Neural cell (in vitro differentiated cells): ENCODE data around the gene MSLN. TPM values are rescaled to one million over a fixed set of nuclear protein-coding genes. Genes with fewer than 3 reads are reported as not detected.

Source experiments
- H2AFZ ChIP-seq: fragments of 200-600, 300-800 bp; sonication (generic), shearing (Covaris generic); 2 replicates; pipeline ENCODE4 v1.6.0; 2014; ENCODE audit warnings: low read depth, mild to moderate bottlenecking, antibody characterized with exemption, low read length, moderate library complexity
- H3F3A ChIP-seq: fragments of 200-600 bp; shearing (Covaris generic); 2 replicates; pipeline ENCODE4 v1.6.1; 2016; ENCODE audit warnings: mild to moderate bottlenecking, moderate library complexity, mixed read lengths, antibody characterized with exemption, low read length; ENCODE audit not compliant: insufficient read depth, poor library complexity, severe bottlenecking
- H3K27ac ChIP-seq: fragments of 200-600, 300-800 bp; sonication (generic), shearing (Covaris generic); 2 replicates; pipeline ENCODE4 v1.5.1; 2014; ENCODE audit warnings: mild to moderate bottlenecking, low read length, moderate library complexity
- H3K27me3 ChIP-seq: fragments of 300-800, 200-600 bp; sonication (generic), shearing (Covaris generic); 2 replicates; pipeline ENCODE4 v1.6.0; 2014; ENCODE audit warnings: mild to moderate bottlenecking, low read depth, low read length, moderate library complexity; ENCODE audit not compliant: insufficient read depth
- H3K36me3 ChIP-seq: fragments of 300-800, 200-600 bp; sonication (generic), shearing (Covaris generic); 2 replicates; pipeline ENCODE4 v1.5.1; 2014; ENCODE audit warnings: mild to moderate bottlenecking, antibody characterized with exemption, low read length, moderate library complexity; ENCODE audit not compliant: insufficient read depth
- H3K4me2 ChIP-seq: fragments of 300-800, 200-600 bp; sonication (generic), shearing (Covaris generic); 2 replicates; pipeline ENCODE4 v1.6.0; 2014; ENCODE audit warnings: mild to moderate bottlenecking, low read length
- H3K4me3 ChIP-seq: fragments of 300-800, 200-600 bp; sonication (generic), shearing (Covaris generic); 2 replicates; pipeline ENCODE4 v1.5.1; 2014; ENCODE audit warnings: mild to moderate bottlenecking, low read length, moderate library complexity
- H3K79me2 ChIP-seq: fragments of 200-600 bp; shearing (Covaris generic); replicated peaks from 2 replicates; pipeline ENCODE4 v1.6.0; 2014; ENCODE audit warnings: mild to moderate bottlenecking, low read length, moderate library complexity; ENCODE audit not compliant: insufficient read depth
- H3K9ac ChIP-seq: fragments of 300-800, 200-600 bp; sonication (generic), shearing (Covaris generic); 2 replicates; pipeline ENCODE4 v1.6.1; 2016; ENCODE audit warnings: mild to moderate bottlenecking, low read length, mixed read lengths
- H3K9me2 ChIP-seq: fragments of 200-600 bp; shearing (Covaris generic); 2 replicates; pipeline ENCODE4 v1.6.1; 2016; ENCODE audit warnings: mild to moderate bottlenecking, low read length, mixed read lengths; ENCODE audit not compliant: insufficient read depth
- H3K9me3 ChIP-seq: fragments of 200-600, 300-800 bp; sonication (generic), shearing (Covaris generic); 2 replicates; pipeline ENCODE4 v1.6.1; 2016; ENCODE audit warnings: mild to moderate bottlenecking, mixed run types, low read length, moderate library complexity, mixed read lengths
- H4K20me1 ChIP-seq: fragments of 200-600 bp; shearing (Covaris generic); 2 replicates; pipeline ENCODE4 v1.6.1; 2016; ENCODE audit warnings: mild to moderate bottlenecking, mixed run types; ENCODE audit not compliant: insufficient read depth
- EP300 ChIP-seq: fragments of 450-650 bp; conservative IDR thresholded peaks from 2 replicates; pipeline ENCODE4 v1.6.1; 2014; ENCODE audit warnings: antibody characterized with exemption, mild to moderate bottlenecking, moderate library complexity; ENCODE audit not compliant: poor library complexity, severe bottlenecking
- EZH2 ChIP-seq: fragments of 200-600, 300-800 bp; shearing (Covaris generic), sonication (generic); IDR thresholded peaks from 2 replicates; pipeline ENCODE4 v1.6.1; 2014; ENCODE audit warnings: antibody characterized with exemption, low read length, borderline replicate concordance, mild to moderate bottlenecking; ENCODE audit not compliant: insufficient read depth, poor library complexity, severe bottlenecking
- MXI1 ChIP-seq: fragments of 450-650 bp; conservative IDR thresholded peaks from 2 replicates; pipeline ENCODE4 v1.6.1; 2014; ENCODE audit warnings: antibody characterized with exemption, mild to moderate bottlenecking; ENCODE audit not compliant: poor library complexity, severe bottlenecking
- POLR2AphosphoS5 ChIP-seq: IDR thresholded peaks from 2 replicates; pipeline ENCODE4 v1.6.1; 2012
- RAD21 ChIP-seq: fragments of 450-650 bp; conservative IDR thresholded peaks from 2 replicates; pipeline ENCODE4 v1.6.1; 2014; ENCODE audit warnings: antibody characterized with exemption, mild to moderate bottlenecking, moderate library complexity
- REST ChIP-seq: IDR thresholded peaks from 2 replicates; pipeline ENCODE4 v1.6.1; 2012; ENCODE audit warnings: borderline replicate concordance
- SMC3 ChIP-seq: fragments of 450-650 bp; conservative IDR thresholded peaks from 2 replicates; pipeline ENCODE4 v1.6.1; 2014; ENCODE audit warnings: antibody characterized with exemption, mild to moderate bottlenecking, moderate library complexity; ENCODE audit not compliant: poor library complexity
- TAF1 ChIP-seq: IDR thresholded peaks from 2 replicates; pipeline ENCODE4 v1.6.1; 2012; ENCODE audit warnings: low read depth
- polyA plus RNA-seq: library from polyadenylated mRNA; depleted of rRNA; stranded (reverse); fragments of >200 nt; gene quantifications from 2 replicates; pipeline ENCODE4 v1.2.3, GENCODE V29; 2014
- TF ChIP-seq, protein P1 (sequence below): fragments of 450-650 bp; IDR thresholded peaks from 2 replicates; pipeline ENCODE4 v1.5.1; 2014; ENCODE audit warnings: antibody characterized with exemption, mild to moderate bottlenecking, moderate library complexity; ENCODE audit not compliant: poor library complexity, severe bottlenecking

Gene MSLN
- polyA plus RNA-seq, 1 donor from 2014 or later = 0.63 TPM

GRCh38 chr16:797686-798085 is 37.2 kb downstream of the MSLN start:
- Histone ChIP-seq H3K27me3 (peaks cover 15% of the 10 kb centered on the region), H3K9ac (no peak overlapping the region)

GRCh38 chr16:798666-799065 is 38.1 kb downstream of the MSLN start:
- H3K27ac ChIP-seq = no peak overlapping the region
- H3K9me3 ChIP-seq = no peaks in the 10 kb centered on the region
- H3K9ac ChIP-seq = no peak overlapping the region
- no peaks in the 10 kb centered on the region for H3K79me2 ChIP-seq
- no peak overlapping the region for H2AFZ ChIP-seq
- TF ChIP-seq EZH2 = no peak
- no peak for TF ChIP-seq MXI1
- no peak for TF ChIP-seq RAD21
- TF ChIP-seq POLR2AphosphoS5 = no peak
- no peak for TF ChIP-seq REST
- no peak for TF ChIP-seq EP300
- no peak for TF ChIP-seq TAF1
- TF ChIP-seq, protein P1, sequence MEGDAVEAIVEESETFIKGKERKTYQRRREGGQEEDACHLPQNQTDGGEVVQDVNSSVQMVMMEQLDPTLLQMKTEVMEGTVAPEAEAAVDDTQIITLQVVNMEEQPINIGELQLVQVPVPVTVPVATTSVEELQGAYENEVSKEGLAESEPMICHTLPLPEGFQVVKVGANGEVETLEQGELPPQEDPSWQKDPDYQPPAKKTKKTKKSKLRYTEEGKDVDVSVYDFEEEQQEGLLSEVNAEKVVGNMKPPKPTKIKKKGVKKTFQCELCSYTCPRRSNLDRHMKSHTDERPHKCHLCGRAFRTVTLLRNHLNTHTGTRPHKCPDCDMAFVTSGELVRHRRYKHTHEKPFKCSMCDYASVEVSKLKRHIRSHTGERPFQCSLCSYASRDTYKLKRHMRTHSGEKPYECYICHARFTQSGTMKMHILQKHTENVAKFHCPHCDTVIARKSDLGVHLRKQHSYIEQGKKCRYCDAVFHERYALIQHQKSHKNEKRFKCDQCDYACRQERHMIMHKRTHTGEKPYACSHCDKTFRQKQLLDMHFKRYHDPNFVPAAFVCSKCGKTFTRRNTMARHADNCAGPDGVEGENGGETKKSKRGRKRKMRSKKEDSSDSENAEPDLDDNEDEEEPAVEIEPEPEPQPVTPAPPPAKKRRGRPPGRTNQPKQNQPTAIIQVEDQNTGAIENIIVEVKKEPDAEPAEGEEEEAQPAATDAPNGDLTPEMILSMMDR = no peak
- TF ChIP-seq SMC3 = no peak
- peaks cover 15% of the 10 kb centered on the region for H3K27me3 ChIP-seq
- H4K20me1 ChIP-seq = no peaks in the 10 kb centered on the region
- H3K9me2 ChIP-seq = no peaks in the 10 kb centered on the region
- no peaks in the 10 kb centered on the region for H3F3A ChIP-seq
- H3K36me3 ChIP-seq = no peaks in the 10 kb centered on the region
- no peak overlapping the region for H3K4me2 ChIP-seq
- H3K4me3 ChIP-seq = no peak overlapping the region

More at GRCh38 chr16:797686-798085, 37.2 kb downstream of the MSLN start:
- no peaks in the 10 kb centered on the region for H4K20me1 ChIP-seq
- H2AFZ ChIP-seq = no peak overlapping the region
- no peak overlapping the region for H3K27ac ChIP-seq
- TF ChIP-seq, protein P1 = no peak
- TF ChIP-seq RAD21 (no peak), EP300 (no peak), TAF1 (no peak), POLR2AphosphoS5 (no peak), REST (no peak)
- H3K36me3 ChIP-seq = no peaks in the 10 kb centered on the region
- no peaks in the 10 kb centered on the region for H3K9me3 ChIP-seq
- H3K4me3 ChIP-seq = no peak overlapping the region
- no peaks in the 10 kb centered on the region for H3K9me2 ChIP-seq
- no peaks in the 10 kb centered on the region for H3F3A ChIP-seq
- H3K79me2 ChIP-seq = no peaks in the 10 kb centered on the region
- H3K4me2 ChIP-seq = no peak overlapping the region
